Kidney epithelial cell (primary cell): ENCODE measurements around the gene TGFBR3L. TPM values are rescaled to one million over a fixed set of nuclear protein-coding genes. Genes with fewer than 3 reads are reported as not detected.
"Not testable (repeated sequence)": the region's sequence is repeated elsewhere in the genome, so short reads cannot be mapped to it uniquely, and the experiment has no call there.

Experiments used
- DNase-seq: peaks from one replicate; pipeline ENCODE4 v3.0.0-alpha.2; 2010; ENCODE audit warnings: low read depth
- H3K27me3 ChIP-seq: 2 replicates; pipeline ENCODE4 v1.6.0; 2011; ENCODE audit warnings: low read length; ENCODE audit not compliant: control insufficient read depth, insufficient read depth
- H3K36me3 ChIP-seq: 2 replicates; pipeline ENCODE4 v1.5.1; 2011; ENCODE audit warnings: low read length; ENCODE audit not compliant: control insufficient read depth, insufficient read depth
- H3K4me3 ChIP-seq: 2 replicates; pipeline ENCODE4 v1.5.1; 2011; ENCODE audit warnings: low read depth, mild to moderate bottlenecking, control low read depth, low read length
- CTCF ChIP-seq: IDR thresholded peaks from 2 replicates; pipeline ENCODE4 v1.5.1; 2011; ENCODE audit warnings: mild to moderate bottlenecking, moderate library complexity, low read length, control low read depth, inconsistent platforms; ENCODE audit not compliant: insufficient read depth, poor library complexity, severe bottlenecking
- total RNA-seq: library from RNA; depleted of rRNA; stranded (reverse); fragments of >200 nt; gene quantifications from 2 replicates; pipeline ENCODE4 v1.2.3, GENCODE V29; 2015

The TGFBR3L gene
- total RNA-seq, 1 donor from 2014 or later, result 4.5 TPM

GRCh38 chr19:7955696-7956095 is 41.1 kb downstream of the TGFBR3L start:
- no peak for DNase-seq
- TF ChIP-seq CTCF, result no peak
- no peaks in the 10 kb centered on the region for H3K36me3 ChIP-seq
- H3K27me3 ChIP-seq, result no peaks in the 10 kb centered on the region
- no peak overlapping the region for H3K4me3 ChIP-seq

GRCh38 chr19:7959211-7959610 is 44.6 kb downstream of the TGFBR3L start:
- H3K27me3 ChIP-seq, result no peaks in the 10 kb centered on the region
- TF ChIP-seq CTCF, result no peak
- H3K36me3 ChIP-seq, result peaks cover 3% of the 10 kb centered on the region
- H3K4me3 ChIP-seq, result no peak overlapping the region
- no peak for DNase-seq

- H3K27me3 ChIP-seq, DNase-seq, H3K36me3 ChIP-seq, H3K4me3 ChIP-seq: not testable (repeated sequence)
Observed at GRCh38 chr19:7961082-7961481, 46.5 kb downstream of the TGFBR3L start.

- DNase-seq, result no peak
- no peak overlapping the region for H3K4me3 ChIP-seq
- no peaks in the 10 kb centered on the region for H3K27me3 ChIP-seq
- no peak for TF ChIP-seq CTCF
- peaks cover 3% of the 10 kb centered on the region for H3K36me3 ChIP-seq
Observed at GRCh38 chr19:7961920-7962626, 47.4 kb downstream of the TGFBR3L start.

- H3K4me3 ChIP-seq, result no peak overlapping the region
- H3K27me3 ChIP-seq, result no peaks in the 10 kb centered on the region
- no peak for DNase-seq
- no peak for TF ChIP-seq CTCF
- H3K36me3 ChIP-seq, result peaks cover 5% of the 10 kb centered on the region
Observed at GRCh38 chr19:7962644-7963268, 48.1 kb downstream of the TGFBR3L start.

- no peak for DNase-seq
- TF ChIP-seq CTCF, result no peak
- Histone ChIP-seq H3K36me3 (peaks cover 5% of the 10 kb centered on the region), H3K4me3 (no peak overlapping the region), H3K27me3 (no peaks in the 10 kb centered on the region)
Observed at GRCh38 chr19:7963566-7963965, 48.9 kb downstream of the TGFBR3L start.
